CD4-positive, alpha-beta T cell treated with Interleukin-4 for 4 hours (primary cell): ENCODE results near the gene RIMKLB.

Source experiments
- DNase-seq: peaks from one replicate; pipeline ENCODE4 v3.0.0-alpha.2; 2020

Gene RIMKLB

DNA sequence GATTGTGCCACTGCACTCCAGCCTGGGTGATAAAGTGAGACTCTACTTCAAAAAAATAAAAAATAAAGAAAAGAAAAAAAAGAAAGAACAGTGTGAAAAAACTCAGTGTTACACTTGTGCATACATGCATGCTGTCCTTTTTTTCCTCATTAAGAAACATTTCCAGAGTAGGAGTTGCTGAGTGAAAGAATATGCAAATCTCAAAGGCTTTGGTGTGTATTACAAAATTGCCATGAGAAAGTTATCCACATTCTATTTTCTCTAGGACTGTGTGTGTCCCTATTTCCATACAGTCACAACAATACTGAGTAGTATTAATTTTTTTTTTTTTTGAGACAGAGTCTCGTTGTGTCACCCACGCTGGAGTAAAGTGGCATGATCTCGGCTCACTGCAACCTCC, 123.8 kb downstream of the RIMKLB start:
- DNase-seq, result no peak

- DNase-seq, result no peak
These were observed 124.5 kb downstream of the RIMKLB start, which contains the start of gene A2ML1 for GRCh38 chr12:8822298-8822697. Gene A2ML1, plus strand, starts transcription at chr12:8822621. Its CDS starts 31 bp downstream, at chr12:8822652.

- no peak for DNase-seq
These were observed 125.9 kb downstream of the RIMKLB start for GRCh38 chr12:8823565-8824300.

DNA sequence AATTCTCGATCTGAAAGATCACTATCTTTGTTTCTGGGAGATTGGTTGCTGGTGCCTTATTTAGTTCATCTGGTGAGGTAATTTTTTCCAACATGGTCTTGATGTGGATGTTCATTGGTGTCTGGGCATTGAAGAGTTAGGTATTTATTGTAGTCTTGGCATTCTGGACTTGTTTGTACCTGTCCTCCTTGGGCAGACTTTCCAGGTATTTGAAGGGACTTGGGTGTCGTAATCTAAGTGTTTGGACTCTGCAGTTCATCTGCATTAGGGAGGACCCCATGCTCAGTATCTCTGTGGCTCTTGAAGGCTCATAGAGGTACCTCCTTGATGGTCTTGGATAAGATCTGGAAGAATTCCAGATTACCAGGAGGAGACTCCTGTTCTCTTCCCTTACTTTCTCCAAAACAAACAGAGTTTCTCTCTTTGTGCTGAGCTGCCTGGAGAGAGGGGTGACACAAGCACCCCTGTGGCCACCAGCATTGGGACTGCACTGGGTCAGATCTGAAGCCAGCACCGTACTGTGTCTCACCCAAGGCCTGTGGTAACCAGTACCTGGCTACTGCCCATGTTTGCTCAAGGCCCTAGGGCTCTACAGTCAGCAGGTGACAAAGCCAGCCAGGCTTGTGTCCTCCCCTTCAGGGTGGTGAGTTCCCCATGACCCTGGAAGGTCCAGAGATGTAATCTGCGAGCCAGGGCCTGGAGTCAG, 129.9 kb downstream of the RIMKLB start:
- no peak for DNase-seq

GRCh38 chr12:8828257-8829124, 130.7 kb downstream of the RIMKLB start:
- no peak for DNase-seq

GRCh38 chr12:8829125-8829518, 131.3 kb downstream of the RIMKLB start:
- DNase-seq, result no peak

DNA sequence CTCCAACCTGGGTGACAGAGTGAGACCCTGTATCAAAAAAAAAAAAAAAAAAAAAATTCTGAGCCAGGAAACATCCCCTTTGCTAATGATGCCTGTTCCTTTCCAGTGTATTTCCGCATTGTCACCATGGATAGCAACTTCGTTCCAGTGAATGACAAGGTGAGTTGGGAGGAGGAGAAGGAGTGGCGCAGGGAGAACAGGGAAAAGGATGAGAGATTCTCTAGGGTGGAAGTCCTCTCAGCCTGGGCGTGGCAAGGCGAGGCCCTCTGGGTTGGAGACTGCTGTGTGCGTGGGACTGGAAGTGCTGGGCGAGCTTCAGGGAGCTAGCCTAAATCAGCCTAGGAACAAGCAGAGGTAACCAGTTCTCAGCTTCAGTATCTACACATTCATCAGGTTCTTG, 131.8 kb downstream of the RIMKLB start:
- DNase-seq, result no peak

DNA sequence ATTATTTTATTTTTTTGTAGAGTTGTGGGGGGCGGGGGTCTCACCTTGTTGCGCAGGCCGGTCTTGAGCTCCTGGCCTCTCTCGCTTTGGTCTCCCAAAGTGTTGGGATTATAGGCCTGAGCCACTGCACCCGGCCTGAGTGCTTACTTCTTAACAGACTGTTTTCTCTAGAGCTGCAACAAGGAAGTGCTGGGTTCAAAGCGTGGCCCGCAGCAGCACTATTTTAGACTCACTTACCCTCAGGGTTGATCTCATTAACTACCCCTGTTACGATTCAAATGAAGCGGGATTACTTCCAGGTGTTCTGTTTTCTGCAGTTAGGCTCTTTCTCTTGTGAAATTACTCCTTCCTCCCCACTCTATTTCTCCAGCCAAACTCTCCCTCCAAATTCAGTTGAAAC, 133.3 kb downstream of the RIMKLB start:
- DNase-seq, result no peak

- DNase-seq, result no peak
These were observed 134.7 kb downstream of the RIMKLB start for GRCh38 chr12:8832500-8832899.
